Mesothelial cell of epicardium (in vitro differentiated cells): ENCODE results near the gene ZRANB1. TPM values are rescaled to one million over a fixed set of nuclear protein-coding genes. Genes with fewer than 3 reads are reported as not detected.

Source experiments
- DNase-seq, 2 experiments: peaks; one replicate each; pipeline ENCODE4 v3.0.0; 2021; ENCODE audit warnings: low spot score in 2 of 2; ENCODE audit not compliant: unreplicated experiment in 2 of 2
- H3K27ac Mint-ChIP-seq: 2 replicates; pipeline ENCODE4 v1.8.0; 2021; ENCODE audit warnings: mixed read lengths
- H3K27me3 Mint-ChIP-seq: 2 replicates; pipeline ENCODE4 v1.8.0; 2021; ENCODE audit warnings: low read depth, mixed read lengths
- H3K36me3 Mint-ChIP-seq: 2 replicates; pipeline ENCODE4 v1.8.0; 2021; ENCODE audit warnings: mixed read lengths
- H3K4me1 Mint-ChIP-seq: 2 replicates; pipeline ENCODE4 v1.8.0; 2021; ENCODE audit warnings: mixed read lengths
- H3K4me3 Mint-ChIP-seq: 2 replicates; pipeline ENCODE4 v1.8.0; 2021; ENCODE audit warnings: mild to moderate bottlenecking, moderate library complexity, mixed read lengths
- H3K9me3 Mint-ChIP-seq: 2 replicates; pipeline ENCODE4 v1.8.0; 2021; ENCODE audit warnings: mixed read lengths
- total RNA-seq: library from RNA; stranded (reverse); gene quantifications from 3 replicates; pipeline ENCODE4 v1.2.1, GENCODE V29; 2021
- TF ChIP-seq, protein P1 (sequence below): fragments of 200-600 bp; sonication (generic); IDR thresholded peaks from one replicate; pipeline ENCODE4 v1.5.0; 2021; ENCODE audit warnings: antibody characterized with exemption; ENCODE audit not compliant: unreplicated experiment

ZRANB1 gene
- total RNA-seq, 1 donor from 2014 or later = 30.8 TPM

DNA sequence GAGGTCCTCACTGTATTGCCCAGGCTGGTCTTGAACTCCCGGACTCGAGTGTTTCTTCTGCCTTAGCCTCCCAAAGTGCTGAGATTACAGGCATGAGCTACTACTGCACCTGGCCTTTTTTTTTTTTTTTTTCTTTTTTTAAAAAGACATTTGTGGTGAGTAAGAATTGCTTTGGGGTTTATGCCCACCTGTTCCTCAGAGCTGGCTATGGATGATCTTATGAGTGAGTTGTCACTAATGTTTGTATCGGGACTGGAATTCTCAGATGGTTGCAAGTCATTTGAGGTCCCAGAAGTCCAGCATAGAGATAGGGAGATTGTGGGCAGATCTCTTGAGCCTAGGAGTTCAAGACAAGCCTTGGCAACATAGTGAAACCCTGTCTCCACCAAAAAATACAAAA lies 35.2 kb downstream of the ZRANB1 start:
- H3K9me3 Mint-ChIP-seq = no peaks in the 10 kb centered on the region
- no peaks in the 10 kb centered on the region for H3K27me3 Mint-ChIP-seq
- no peak overlapping the region for H3K4me3 Mint-ChIP-seq
- TF ChIP-seq, protein P1, sequence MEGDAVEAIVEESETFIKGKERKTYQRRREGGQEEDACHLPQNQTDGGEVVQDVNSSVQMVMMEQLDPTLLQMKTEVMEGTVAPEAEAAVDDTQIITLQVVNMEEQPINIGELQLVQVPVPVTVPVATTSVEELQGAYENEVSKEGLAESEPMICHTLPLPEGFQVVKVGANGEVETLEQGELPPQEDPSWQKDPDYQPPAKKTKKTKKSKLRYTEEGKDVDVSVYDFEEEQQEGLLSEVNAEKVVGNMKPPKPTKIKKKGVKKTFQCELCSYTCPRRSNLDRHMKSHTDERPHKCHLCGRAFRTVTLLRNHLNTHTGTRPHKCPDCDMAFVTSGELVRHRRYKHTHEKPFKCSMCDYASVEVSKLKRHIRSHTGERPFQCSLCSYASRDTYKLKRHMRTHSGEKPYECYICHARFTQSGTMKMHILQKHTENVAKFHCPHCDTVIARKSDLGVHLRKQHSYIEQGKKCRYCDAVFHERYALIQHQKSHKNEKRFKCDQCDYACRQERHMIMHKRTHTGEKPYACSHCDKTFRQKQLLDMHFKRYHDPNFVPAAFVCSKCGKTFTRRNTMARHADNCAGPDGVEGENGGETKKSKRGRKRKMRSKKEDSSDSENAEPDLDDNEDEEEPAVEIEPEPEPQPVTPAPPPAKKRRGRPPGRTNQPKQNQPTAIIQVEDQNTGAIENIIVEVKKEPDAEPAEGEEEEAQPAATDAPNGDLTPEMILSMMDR = no peak
- H3K4me1 Mint-ChIP-seq = no peaks in the 10 kb centered on the region
- DNase-seq = no peak
- H3K36me3 Mint-ChIP-seq = peaks cover 31% of the 10 kb centered on the region
- no peak overlapping the region for H3K27ac Mint-ChIP-seq

DNA sequence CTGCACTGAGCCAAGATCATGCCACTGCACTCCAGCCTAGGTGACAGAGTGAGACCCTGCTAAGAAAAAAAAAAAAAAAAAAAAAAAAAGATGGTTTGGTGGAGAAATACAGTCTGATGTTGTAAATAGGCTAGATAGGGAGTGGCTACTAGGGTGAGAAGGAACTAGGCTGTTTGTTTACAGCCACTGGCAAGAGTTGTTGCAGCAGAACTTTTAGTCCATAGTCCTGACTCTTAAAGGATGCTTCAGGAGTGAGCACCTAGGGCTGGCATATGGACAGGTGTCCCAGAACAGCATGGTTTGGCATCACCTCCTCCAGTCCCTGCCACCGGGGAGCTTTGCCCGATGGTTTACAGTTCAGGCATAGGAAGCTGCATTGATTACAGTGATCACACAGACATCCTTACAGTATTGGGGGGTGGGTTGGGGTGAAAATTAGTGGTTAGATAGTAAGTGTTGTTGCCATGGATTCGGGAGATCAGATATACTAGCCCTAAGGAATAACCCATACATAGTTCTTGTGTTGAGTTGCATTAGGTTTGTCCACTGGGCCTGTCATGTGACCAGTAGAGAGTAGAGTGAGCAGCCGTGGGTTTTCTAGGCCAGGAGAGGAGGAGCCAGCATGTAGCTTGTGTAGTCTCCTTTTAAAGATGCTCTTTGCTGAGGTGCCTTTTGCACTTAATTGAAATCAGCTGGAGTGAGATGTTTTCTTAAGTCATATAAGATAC lies 35.9 kb downstream of the ZRANB1 start:
- Mint-ChIP-seq H3K36me3 (peaks cover 31% of the 10 kb centered on the region), H3K27me3 (no peaks in the 10 kb centered on the region), H3K27ac (no peak overlapping the region), H3K4me3 (no peak overlapping the region), H3K9me3 (no peaks in the 10 kb centered on the region), H3K4me1 (peaks cover under 1% of the 10 kb centered on the region)
- DNase-seq = no peak
- TF ChIP-seq, protein P1 = no peak

DNA sequence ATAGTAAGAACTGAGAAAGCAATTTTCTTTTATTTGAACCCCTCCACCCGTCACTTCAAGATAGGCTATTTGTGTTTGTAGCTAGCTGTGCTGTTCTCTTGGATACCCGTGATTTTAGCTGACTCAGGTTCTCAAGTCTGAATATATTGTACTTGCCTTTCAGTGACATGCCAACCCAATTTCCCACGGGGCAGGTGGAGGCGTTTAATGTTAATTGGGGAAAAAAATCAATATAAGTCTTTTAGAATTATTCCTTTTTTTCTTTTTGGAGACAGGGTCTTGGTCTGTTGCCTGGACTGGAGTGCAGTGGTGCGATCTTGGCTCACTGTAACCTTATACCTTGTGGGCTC lies 36.4 kb downstream of the ZRANB1 start:
- Mint-ChIP-seq H3K36me3 (peaks cover 34% of the 10 kb centered on the region), H3K4me3 (no peak overlapping the region), H3K27me3 (no peaks in the 10 kb centered on the region), H3K9me3 (no peaks in the 10 kb centered on the region), H3K4me1 (peaks cover 4% of the 10 kb centered on the region), H3K27ac (no peak overlapping the region)
- DNase-seq = no peak
- TF ChIP-seq, protein P1 = no peak

DNA sequence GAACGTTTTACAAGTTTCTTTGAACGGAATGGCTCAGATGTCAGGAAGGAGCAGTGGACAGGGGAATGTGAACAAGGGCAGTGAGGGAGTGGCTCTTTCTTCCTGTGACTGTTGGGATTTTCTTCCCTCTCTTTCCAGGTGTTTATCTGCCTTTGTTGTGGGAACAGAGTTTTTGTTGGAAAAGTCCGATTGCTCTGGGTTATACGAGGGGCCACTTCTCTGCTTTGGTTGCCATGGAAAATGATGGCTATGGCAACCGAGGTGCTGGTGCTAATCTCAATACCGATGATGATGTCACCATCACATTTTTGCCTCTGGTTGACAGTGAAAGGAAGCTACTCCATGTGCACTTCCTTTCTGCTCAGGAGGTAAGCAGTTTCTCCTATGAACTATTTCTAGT lies 41.4 kb downstream of the ZRANB1 start:
- peaks cover 38% of the 10 kb centered on the region for H3K36me3 Mint-ChIP-seq
- no peak overlapping the region for H3K4me3 Mint-ChIP-seq
- no peaks in the 10 kb centered on the region for H3K27me3 Mint-ChIP-seq
- no peak for DNase-seq
- TF ChIP-seq, protein P1 = no peak
- peaks cover 4% of the 10 kb centered on the region for H3K4me1 Mint-ChIP-seq
- H3K9me3 Mint-ChIP-seq = no peaks in the 10 kb centered on the region
- H3K27ac Mint-ChIP-seq = peak overlapping the region; percentile 32

GRCh38 chr10:124984376-124984775 lies 42.5 kb downstream of the ZRANB1 start:
- no peaks in the 10 kb centered on the region for H3K27me3 Mint-ChIP-seq
- no peak for DNase-seq
- H3K27ac Mint-ChIP-seq = no peak overlapping the region
- H3K36me3 Mint-ChIP-seq = peaks cover 44% of the 10 kb centered on the region
- peaks cover 4% of the 10 kb centered on the region for H3K4me1 Mint-ChIP-seq
- H3K4me3 Mint-ChIP-seq = no peak overlapping the region
- TF ChIP-seq, protein P1 = no peak
- no peaks in the 10 kb centered on the region for H3K9me3 Mint-ChIP-seq
